GM23338 (cell line): ENCODE data around the gene ZNF155. TPM values are rescaled to one million over a fixed set of nuclear protein-coding genes. Genes with fewer than 3 reads are reported as not detected.

Experiments used
- ATAC-seq: fragments of 200-7000 bp; cut with Tn5 transposase; 3 replicates; pipeline ENCODE4 v1.9.1; 2020
- DNase-seq: peaks from one replicate; pipeline ENCODE4 v3.0.0-alpha.2; 2015; ENCODE audit warnings: low spot score
- H2AFZ ChIP-seq: fragments of 200-600 bp; sonication (generic); 2 replicates; pipeline ENCODE4 v1.8.0; 2016; ENCODE audit warnings: antibody characterized with exemption, mild to moderate bottlenecking, moderate library complexity
- H3F3A ChIP-seq: fragments of 200-600 bp; sonication (generic); replicated peaks from 2 replicates; pipeline ENCODE4 v1.8.0; 2017; ENCODE audit warnings: antibody characterized with exemption, mixed run types, low read depth
- H3K27ac ChIP-seq: fragments of 200-600 bp; sonication (generic); 2 replicates; pipeline ENCODE4 v1.6.1; 2016; ENCODE audit warnings: low read depth
- H3K27me3 ChIP-seq: fragments of 200-600 bp; sonication (generic); 2 replicates; pipeline ENCODE4 v1.8.0; 2016; ENCODE audit warnings: mild to moderate bottlenecking, mixed run types, moderate library complexity; ENCODE audit not compliant: insufficient read depth
- H3K36me3 ChIP-seq: fragments of 200-600 bp; sonication (generic); 2 replicates; pipeline ENCODE4 v1.8.0; 2016; ENCODE audit warnings: mild to moderate bottlenecking; ENCODE audit not compliant: insufficient read depth
- H3K4me1 ChIP-seq: fragments of 200-600 bp; sonication (generic); 2 replicates; pipeline ENCODE4 v1.8.0; 2016; ENCODE audit warnings: mild to moderate bottlenecking, moderate library complexity; ENCODE audit not compliant: insufficient read depth
- H3K4me2 ChIP-seq: fragments of 200-600 bp; sonication (generic); 2 replicates; pipeline ENCODE4 v1.7.1; 2017; ENCODE audit warnings: mixed run types
- H3K4me3 ChIP-seq: fragments of 200-600 bp; sonication (generic); 2 replicates; pipeline ENCODE4 v1.6.1; 2016; ENCODE audit warnings: mixed run types
- H3K79me2 ChIP-seq: fragments of 200-600 bp; sonication (generic); replicated peaks from 2 replicates; pipeline ENCODE4 v1.8.0; 2017; ENCODE audit warnings: mild to moderate bottlenecking; ENCODE audit not compliant: insufficient read depth
- H3K9me2 ChIP-seq: fragments of 200-600 bp; sonication (generic); 2 replicates; pipeline ENCODE4 v1.8.0; 2017; ENCODE audit not compliant: insufficient read depth
- H4K20me1 ChIP-seq: fragments of 200-600 bp; sonication (generic); replicated peaks from 2 replicates; pipeline ENCODE4 v1.8.0; 2017; ENCODE audit warnings: mild to moderate bottlenecking; ENCODE audit not compliant: insufficient read depth
- H3K27ac Mint-ChIP-seq: 2 replicates; pipeline ENCODE4 v1.8.0; 2020; ENCODE audit warnings: inconsistent platforms, mild to moderate bottlenecking, moderate library complexity, mixed read lengths
- H3K27me3 Mint-ChIP-seq: 3 replicates; pipeline ENCODE4 v1.8.0; 2022; ENCODE audit warnings: low read depth, mild to moderate bottlenecking, moderate library complexity, mixed read lengths, inconsistent platforms; ENCODE audit not compliant: insufficient read depth, poor library complexity
- H3K36me3 Mint-ChIP-seq: 3 replicates; pipeline ENCODE4 v1.8.0; 2021; ENCODE audit warnings: low read depth, mild to moderate bottlenecking, inconsistent platforms, moderate library complexity, mixed read lengths
- H3K4me1 Mint-ChIP-seq: 3 replicates; pipeline ENCODE4 v1.8.0; 2020; ENCODE audit warnings: mild to moderate bottlenecking, inconsistent platforms, mixed read lengths
- H3K4me3 Mint-ChIP-seq: 3 replicates; pipeline ENCODE4 v1.8.0; 2021; ENCODE audit warnings: moderate library complexity, mild to moderate bottlenecking, inconsistent platforms, mixed read lengths
- H3K9me3 Mint-ChIP-seq: 3 replicates; pipeline ENCODE4 v1.8.0; 2020; ENCODE audit warnings: moderate library complexity, mild to moderate bottlenecking, inconsistent platforms, mixed read lengths
- CREB1 ChIP-seq: fragments of 250-450 bp; sonication (Bioruptor Pico); IDR thresholded peaks from 2 replicates; pipeline ENCODE4 v1.5.0; 2020; ENCODE audit warnings: low read depth, mild to moderate bottlenecking, moderate library complexity
- EZH2 ChIP-seq: fragments of 200-600 bp; sonication (generic); IDR thresholded peaks from one replicate; pipeline ENCODE4 v1.8.0; 2017; ENCODE audit warnings: antibody characterized with exemption, mild to moderate bottlenecking, low read depth; ENCODE audit not compliant: unreplicated experiment
- EZH2phosphoT487 ChIP-seq: fragments of 200-600 bp; sonication (generic); IDR thresholded peaks from one replicate; pipeline ENCODE4 v1.8.1; 2018; ENCODE audit warnings: antibody characterized with exemption; ENCODE audit not compliant: unreplicated experiment
- JUNB ChIP-seq: IDR thresholded peaks from one replicate; pipeline ENCODE4 v1.6.1; 2016; ENCODE audit warnings: antibody characterized with exemption; ENCODE audit not compliant: unreplicated experiment
- POLR2AphosphoS5 ChIP-seq: IDR thresholded peaks from 2 replicates; pipeline ENCODE4 v1.6.1; 2016; ENCODE audit warnings: antibody characterized with exemption, low read depth
- STAT1 ChIP-seq: IDR thresholded peaks from one replicate; pipeline ENCODE4 v1.6.1; 2016; ENCODE audit warnings: antibody characterized with exemption; ENCODE audit not compliant: unreplicated experiment
- ZNF114 ChIP-seq: fragments of 250-450 bp; sonication (Bioruptor Pico); IDR thresholded peaks from 2 replicates; pipeline ENCODE4 v1.5.0; 2020; ENCODE audit warnings: mild to moderate bottlenecking, moderate library complexity
- ZNF462 ChIP-seq: fragments of 250-450 bp; sonication (Bioruptor Pico); IDR thresholded peaks from 2 replicates; pipeline ENCODE4 v1.5.0; 2020; ENCODE audit warnings: mild to moderate bottlenecking, moderate library complexity
- polyA plus RNA-seq: library from polyadenylated mRNA; unstranded; fragments of >200 nt; fragmentation: Nextera tagmentation; extraction: Ambion mirVana; gene quantifications from 2 replicates; pipeline ENCODE4 v1.2.1, GENCODE V29; 2016
- total RNA-seq: library from RNA; depleted of rRNA; stranded (reverse); fragments of >200 nt; shearing (Covaris generic); gene quantifications from 2 replicates; pipeline ENCODE4 v1.2.3, GENCODE V29; 2014

The ZNF155 gene
- total and polyA plus RNA-seq, 2 experiments from 2014 or later, result 3.8 to 6.0 TPM

GRCh38 chr19:43960411-43960810, 23.6 kb upstream of the ZNF155 start:
- no peaks in the 10 kb centered on the region for H3K9me2 ChIP-seq
- H4K20me1 ChIP-seq, result no peaks in the 10 kb centered on the region
- Mint-ChIP-seq H3K27ac (no peak overlapping the region), H3K27me3 (peaks cover 2% of the 10 kb centered on the region), H3K9me3 (peaks cover 77% of the 10 kb centered on the region), H3K36me3 (peaks cover 82% of the 10 kb centered on the region), H3K4me1 (no peaks in the 10 kb centered on the region), H3K4me3 (no peak overlapping the region)
- H3K4me3 ChIP-seq, result no peak overlapping the region
- H3K4me1 ChIP-seq, result no peaks in the 10 kb centered on the region
- no peak overlapping the region for H3K27ac ChIP-seq
- no peaks in the 10 kb centered on the region for H3K27me3 ChIP-seq
- DNase-seq, result no peak
- peaks cover 46% of the 10 kb centered on the region for H3K36me3 ChIP-seq
- TF ChIP-seq CREB1 (CRISPR knock-in tag), result no peak
- TF ChIP-seq POLR2AphosphoS5, result no peak
- TF ChIP-seq ZNF114 (CRISPR knock-in tag), result no peak
- TF ChIP-seq EZH2phosphoT487, result no peak
- TF ChIP-seq EZH2, result no peak
- no peak for TF ChIP-seq STAT1
- no peak for TF ChIP-seq JUNB
- TF ChIP-seq ZNF462 (CRISPR knock-in tag), result no peak
- no peak overlapping the region for H2AFZ ChIP-seq
- no peak overlapping the region for H3K4me2 ChIP-seq
- no peak for ATAC-seq
- H3F3A ChIP-seq, result no peaks in the 10 kb centered on the region
- H3K79me2 ChIP-seq, result peaks cover 5% of the 10 kb centered on the region
